Hepatocyte (in vitro differentiated cells): Measurements from ENCODE around the gene PTDSS2. TPM values are rescaled to one million over a fixed set of nuclear protein-coding genes. Genes with fewer than 3 reads are reported as not detected.
"Not testable (repeated sequence)": the region's sequence is repeated elsewhere in the genome, so short reads cannot be mapped to it uniquely, and the experiment has no call there.

ENCODE experiments used
- DNase-seq: peaks from one replicate; pipeline ENCODE4 v3.0.0-alpha.2; 2016; ENCODE audit warnings: low spot score
- H2AFZ ChIP-seq: fragments of 200-600 bp; sonication (generic); 2 replicates; pipeline ENCODE4 v1.6.0; 2016; ENCODE audit warnings: antibody characterized with exemption, mild to moderate bottlenecking
- H3K27ac ChIP-seq: fragments of 200-600 bp; sonication (generic); 2 replicates; pipeline ENCODE4 v1.5.1; 2016; ENCODE audit warnings: mild to moderate bottlenecking
- H3K27me3 ChIP-seq: fragments of 200-600 bp; sonication (generic); 2 replicates; pipeline ENCODE4 v1.6.1; 2016
- H3K36me3 ChIP-seq: fragments of 200-600 bp; sonication (generic); replicated peaks from 2 replicates; pipeline ENCODE4 v1.5.1; 2016; ENCODE audit warnings: low read depth; ENCODE audit not compliant: insufficient read depth
- H3K4me1 ChIP-seq: fragments of 200-600 bp; sonication (generic); 2 replicates; pipeline ENCODE4 v1.5.1; 2016; ENCODE audit warnings: mild to moderate bottlenecking, moderate library complexity; ENCODE audit not compliant: insufficient read depth
- H3K4me2 ChIP-seq: fragments of 200-600 bp; sonication (generic); 2 replicates; pipeline ENCODE4 v1.6.0; 2016
- H3K4me3 ChIP-seq: fragments of 200-600 bp; sonication (generic); 2 replicates; pipeline ENCODE4 v1.5.1; 2016; ENCODE audit warnings: mild to moderate bottlenecking
- H3K79me2 ChIP-seq: fragments of 200-600 bp; sonication (generic); 2 replicates; pipeline ENCODE4 v1.6.0; 2017; ENCODE audit warnings: mild to moderate bottlenecking
- H3K9me2 ChIP-seq: fragments of 200-600 bp; sonication (generic); replicated peaks from 2 replicates; pipeline ENCODE4 v1.6.0; 2017; ENCODE audit warnings: mild to moderate bottlenecking; ENCODE audit not compliant: insufficient read depth
- H3K9me3 ChIP-seq: fragments of 200-600 bp; sonication (generic); 2 replicates; pipeline ENCODE4 v1.5.1; 2016; ENCODE audit warnings: low read depth, mild to moderate bottlenecking
- H4K20me1 ChIP-seq: fragments of 200-600 bp; sonication (generic); 2 replicates; pipeline ENCODE4 v1.6.0; 2016; ENCODE audit warnings: mild to moderate bottlenecking; ENCODE audit not compliant: insufficient read depth, poor library complexity, severe bottlenecking
- CTCF ChIP-seq: fragments of 200-600 bp; sonication (generic); IDR thresholded peaks from 2 replicates; pipeline ENCODE4 v1.5.1; 2016; ENCODE audit warnings: antibody characterized with exemption, mild to moderate bottlenecking; ENCODE audit not compliant: poor library complexity
- EZH2 ChIP-seq: fragments of 200-600 bp; sonication (generic); IDR thresholded peaks from 2 replicates; pipeline ENCODE4 v1.6.1; 2016; ENCODE audit warnings: antibody characterized with exemption, mild to moderate bottlenecking, borderline replicate concordance
- EZH2phosphoT487 ChIP-seq: fragments of 200-600 bp; sonication (generic); IDR thresholded peaks from one replicate; pipeline ENCODE4 v1.6.1; 2018; ENCODE audit warnings: antibody characterized with exemption, mild to moderate bottlenecking, low read depth, moderate library complexity; ENCODE audit not compliant: unreplicated experiment, severe bottlenecking
- WGBS: methylation state at CpG from one replicate; pipeline ENCODE4 v1.1.6; 2016; ENCODE audit warnings: low lambda C conversion rate; ENCODE audit errors: missing lambda C conversion rate; 5-methylcytosine and 5-hydroxymethylcytosine counted together
- polyA plus RNA-seq: library from polyadenylated mRNA; unstranded; fragments of >200 nt; fragmentation: Nextera tagmentation; extraction: Ambion mirVana; gene quantifications from 2 replicates; pipeline ENCODE4 v1.2.1, GENCODE V29; 2016
- total RNA-seq: library from RNA; depleted of rRNA; stranded (reverse); fragments of >200 nt; gene quantifications from 2 replicates; pipeline ENCODE4 v1.2.3, GENCODE V29; 2014

Gene PTDSS2
- total and polyA plus RNA-seq, 2 experiments from 2014 or later = 31.5 to 50.8 TPM

- no peaks in the 10 kb centered on the region for H3K79me2 ChIP-seq
- H3K27ac ChIP-seq = no peak overlapping the region
- no peaks in the 10 kb centered on the region for H4K20me1 ChIP-seq
- no peaks in the 10 kb centered on the region for H3K9me2 ChIP-seq
- no peak overlapping the region for H3K4me3 ChIP-seq
- no peaks in the 10 kb centered on the region for H3K9me3 ChIP-seq
- WGBS = 93% methylated on average over 4 of the region's 4 CpGs
- no peak overlapping the region for H2AFZ ChIP-seq
- DNase-seq = no peak
- no peak overlapping the region for H3K4me2 ChIP-seq
- no peaks in the 10 kb centered on the region for H3K27me3 ChIP-seq
- TF ChIP-seq EZH2phosphoT487 (no peak), CTCF (no peak), EZH2 (no peak)
- H3K4me1 ChIP-seq = peaks cover 5% of the 10 kb centered on the region
- no peaks in the 10 kb centered on the region for H3K36me3 ChIP-seq
Observed at GRCh38 chr11:424232-424631, 25.8 kb upstream of the PTDSS2 start.

- H3K27me3 ChIP-seq, H4K20me1 ChIP-seq, H3K79me2 ChIP-seq, H3K4me3 ChIP-seq, H3K27ac ChIP-seq, H3K4me2 ChIP-seq, DNase-seq, H3K9me3 ChIP-seq, H3K9me2 ChIP-seq, H3K4me1 ChIP-seq, H3K36me3 ChIP-seq, H2AFZ ChIP-seq: not testable (repeated sequence)
- 84% methylated on average over 14 of the region's 45 CpGs for WGBS
Observed at GRCh38 chr11:424766-425165, 25.3 kb upstream of the PTDSS2 start.

- Histone ChIP-seq H3K36me3 (no peaks in the 10 kb centered on the region), H3K9me2 (no peaks in the 10 kb centered on the region), H3K4me3 (no peak overlapping the region), H3K79me2 (no peaks in the 10 kb centered on the region), H3K27me3 (no peaks in the 10 kb centered on the region), H4K20me1 (no peaks in the 10 kb centered on the region), H3K27ac (no peak overlapping the region), H2AFZ (no peak overlapping the region), H3K4me1 (peaks cover 5% of the 10 kb centered on the region), H3K9me3 (no peaks in the 10 kb centered on the region), H3K4me2 (no peak overlapping the region)
- WGBS = 76% methylated on average over 4 of the region's 4 CpGs
- no peak for TF ChIP-seq EZH2
- no peak for TF ChIP-seq EZH2phosphoT487
- TF ChIP-seq CTCF = no peak
- DNase-seq = no peak
Observed at GRCh38 chr11:425301-425700, 24.8 kb upstream of the PTDSS2 start.

- H4K20me1 ChIP-seq = no peaks in the 10 kb centered on the region
- no peak overlapping the region for H3K27ac ChIP-seq
- H3K4me3 ChIP-seq = no peak overlapping the region
- TF ChIP-seq CTCF (no peak), EZH2phosphoT487 (no peak), EZH2 (no peak)
- 96% methylated on average over 8 of the region's 8 CpGs for WGBS
- no peaks in the 10 kb centered on the region for H3K27me3 ChIP-seq
- no peak for DNase-seq
- no peaks in the 10 kb centered on the region for H3K9me2 ChIP-seq
- no peaks in the 10 kb centered on the region for H3K36me3 ChIP-seq
- no peak overlapping the region for H3K4me2 ChIP-seq
- H3K4me1 ChIP-seq = peaks cover 4% of the 10 kb centered on the region
- H3K79me2 ChIP-seq = no peaks in the 10 kb centered on the region
- no peak overlapping the region for H2AFZ ChIP-seq
- no peaks in the 10 kb centered on the region for H3K9me3 ChIP-seq
Observed at GRCh38 chr11:426851-427250, 23.2 kb upstream of the PTDSS2 start.
